Placental epithelial cell (primary cell): ENCODE data around the gene NUDT10. TPM values are rescaled to one million over a fixed set of nuclear protein-coding genes. Genes with fewer than 3 reads are reported as not detected.

Experiments used
- total RNA-seq: library from RNA; depleted of rRNA; stranded (reverse); fragments of >200 nt; gene quantifications from 2 replicates; pipeline ENCODE4 v1.2.3, GENCODE V29; 2012

Gene NUDT10
- 0.39 TPM in 1 of 2 replicates, not detected in the other for total RNA-seq

DNA sequence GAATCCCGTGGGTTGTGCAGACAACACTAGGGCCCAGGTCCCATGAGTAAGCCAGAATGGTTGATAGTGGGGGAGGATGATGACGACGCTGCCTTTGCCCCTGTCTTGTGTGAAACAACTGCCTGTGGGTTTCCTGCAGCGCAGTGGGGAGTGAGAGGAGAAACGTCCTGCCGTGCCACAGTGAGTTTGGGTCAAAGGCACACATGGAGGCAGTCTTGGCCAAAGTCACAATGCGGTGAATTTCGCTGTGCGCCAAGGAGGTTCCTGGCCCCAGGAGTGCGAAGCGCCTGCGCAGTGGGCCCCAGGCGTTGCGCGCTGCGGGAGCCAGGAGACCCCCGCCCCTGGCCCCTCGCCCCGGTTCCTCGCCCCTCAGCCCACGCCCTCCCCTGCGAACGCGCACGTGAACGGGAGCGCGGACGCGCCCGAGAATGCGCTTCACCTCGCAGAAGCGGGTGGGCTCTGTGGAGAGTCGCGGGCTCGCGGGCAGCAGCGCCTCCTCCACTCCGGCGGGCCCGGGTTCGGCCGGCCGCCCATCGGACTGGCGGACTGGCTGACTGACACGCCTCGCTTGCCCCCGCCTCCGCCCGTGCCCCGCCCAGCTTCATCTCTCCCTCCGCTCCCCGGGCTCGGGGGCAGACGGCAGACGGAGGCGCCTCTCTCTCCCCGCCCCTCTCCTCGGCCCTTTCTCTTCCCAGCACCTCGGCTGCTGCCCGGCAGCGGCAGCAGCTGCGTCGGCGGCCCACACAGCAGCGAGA is at the start of gene NUDT10:
NUDT10 (plus strand) TSS at position 635 of the 755 bp plus-strand sequence. CDS start 144 bp downstream, outside the sequence.

Other genes starting within 250 kb of the NUDT10 start
- 2.4 and 3.1 TPM in 2 replicates for gene NUDT11, start 163.8 kb downstream of the NUDT10 start, total RNA-seq